GM12878 (cell line): Measurements from ENCODE around the gene GLRX5. TPM values are rescaled to one million over a fixed set of nuclear protein-coding genes. Genes with fewer than 3 reads are reported as not detected.

Experiments used
- MAX ChIP-seq: IDR thresholded peaks from 2 replicates; pipeline ENCODE4 v1.6.1; 2012; ENCODE audit warnings: low read depth, low read length, improper control_type of control experiment
- TCF3 ChIP-seq: IDR thresholded peaks from 2 replicates; pipeline ENCODE4 v1.6.1; 2012; ENCODE audit warnings: low read depth, mild to moderate bottlenecking, low read length, borderline replicate concordance; ENCODE audit not compliant: insufficient read depth
- ZNF622 ChIP-seq: fragments of 450-650 bp; IDR thresholded peaks from 2 replicates; pipeline ENCODE4 v1.6.1; 2017; ENCODE audit warnings: mild to moderate bottlenecking, inconsistent platforms
- polyA plus RNA-seq, 11 experiments: library from polyadenylated mRNA; depleted of rRNA in 4 of 11; unstranded in 6 of 11; stranded (reverse) in 5 of 11; fragments of >200 nt; fragmentation: Nextera tagmentation in 4 of 11; fragmentation: Illumina TruSeq in 1 of 11; extraction: Ambion mirVana in 4 of 11; extraction: Trizol in 1 of 11; gene quantifications; 1 replicate in 1 of 11; 2 replicates in 10 of 11; pipeline versions ENCODE4 v1.2.1 to v1.2.3, GENCODE V29; 2011 to 2016; ENCODE audit warnings: inconsistent platforms in 2 of 11, missing spikeins in 2 of 11, low read depth in 1 of 11
- total RNA-seq, 4 experiments: library from RNA; depleted of rRNA in 3 of 4; stranded (reverse); fragments of >200 nt in 3 of 4; fragmentation: Illumina TruSeq in 1 of 4; extraction: Trizol in 1 of 4; gene quantifications; 2 replicates each; pipeline versions ENCODE4 v1.2.1 to v1.2.3, GENCODE V29; 2013 to 2021
- TF ChIP-seq, protein P1 (sequence below): IDR thresholded peaks from 2 replicates; pipeline ENCODE4 v1.6.1; 2012; ENCODE audit warnings: improper control_type of control experiment, low read depth, low read length; ENCODE audit not compliant: insufficient replicate concordance
- TF ChIP-seq, protein P2 (sequence below): fragments of 450-650 bp; formaldehyde crosslinking; IDR thresholded peaks from 2 replicates; pipeline ENCODE4 v1.4.0; 2020; ENCODE audit warnings: mild to moderate bottlenecking, moderate library complexity
- TF ChIP-seq, protein P3 (sequence below): IDR thresholded peaks from 2 replicates; pipeline ENCODE4 v1.6.1; 2011; ENCODE audit warnings: borderline replicate concordance, low read depth, mild to moderate bottlenecking, moderate library complexity, mixed read lengths, low read length; ENCODE audit not compliant: insufficient read depth; ENCODE audit errors: extremely low read length

Gene GLRX5
- total and polyA plus RNA-seq, 10 of the 15 experiments (the other 5 are each of a cell fraction or from before 2014, with no cell fraction given) = 12.8 to 139 (median 55.4) TPM

- TF ChIP-seq MAX (no peak), ZNF622 (no peak), TCF3 (no peak)
- TF ChIP-seq, protein P1, sequence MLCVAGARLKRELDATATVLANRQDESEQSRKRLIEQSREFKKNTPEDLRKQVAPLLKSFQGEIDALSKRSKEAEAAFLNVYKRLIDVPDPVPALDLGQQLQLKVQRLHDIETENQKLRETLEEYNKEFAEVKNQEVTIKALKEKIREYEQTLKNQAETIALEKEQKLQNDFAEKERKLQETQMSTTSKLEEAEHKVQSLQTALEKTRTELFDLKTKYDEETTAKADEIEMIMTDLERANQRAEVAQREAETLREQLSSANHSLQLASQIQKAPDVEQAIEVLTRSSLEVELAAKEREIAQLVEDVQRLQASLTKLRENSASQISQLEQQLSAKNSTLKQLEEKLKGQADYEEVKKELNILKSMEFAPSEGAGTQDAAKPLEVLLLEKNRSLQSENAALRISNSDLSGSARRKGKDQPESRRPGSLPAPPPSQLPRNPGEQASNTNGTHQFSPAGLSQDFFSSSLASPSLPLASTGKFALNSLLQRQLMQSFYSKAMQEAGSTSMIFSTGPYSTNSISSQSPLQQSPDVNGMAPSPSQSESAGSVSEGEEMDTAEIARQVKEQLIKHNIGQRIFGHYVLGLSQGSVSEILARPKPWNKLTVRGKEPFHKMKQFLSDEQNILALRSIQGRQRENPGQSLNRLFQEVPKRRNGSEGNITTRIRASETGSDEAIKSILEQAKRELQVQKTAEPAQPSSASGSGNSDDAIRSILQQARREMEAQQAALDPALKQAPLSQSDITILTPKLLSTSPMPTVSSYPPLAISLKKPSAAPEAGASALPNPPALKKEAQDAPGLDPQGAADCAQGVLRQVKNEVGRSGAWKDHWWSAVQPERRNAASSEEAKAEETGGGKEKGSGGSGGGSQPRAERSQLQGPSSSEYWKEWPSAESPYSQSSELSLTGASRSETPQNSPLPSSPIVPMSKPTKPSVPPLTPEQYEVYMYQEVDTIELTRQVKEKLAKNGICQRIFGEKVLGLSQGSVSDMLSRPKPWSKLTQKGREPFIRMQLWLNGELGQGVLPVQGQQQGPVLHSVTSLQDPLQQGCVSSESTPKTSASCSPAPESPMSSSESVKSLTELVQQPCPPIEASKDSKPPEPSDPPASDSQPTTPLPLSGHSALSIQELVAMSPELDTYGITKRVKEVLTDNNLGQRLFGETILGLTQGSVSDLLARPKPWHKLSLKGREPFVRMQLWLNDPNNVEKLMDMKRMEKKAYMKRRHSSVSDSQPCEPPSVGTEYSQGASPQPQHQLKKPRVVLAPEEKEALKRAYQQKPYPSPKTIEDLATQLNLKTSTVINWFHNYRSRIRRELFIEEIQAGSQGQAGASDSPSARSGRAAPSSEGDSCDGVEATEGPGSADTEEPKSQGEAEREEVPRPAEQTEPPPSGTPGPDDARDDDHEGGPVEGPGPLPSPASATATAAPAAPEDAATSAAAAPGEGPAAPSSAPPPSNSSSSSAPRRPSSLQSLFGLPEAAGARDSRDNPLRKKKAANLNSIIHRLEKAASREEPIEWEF = no peak
- TF ChIP-seq, protein P2, sequence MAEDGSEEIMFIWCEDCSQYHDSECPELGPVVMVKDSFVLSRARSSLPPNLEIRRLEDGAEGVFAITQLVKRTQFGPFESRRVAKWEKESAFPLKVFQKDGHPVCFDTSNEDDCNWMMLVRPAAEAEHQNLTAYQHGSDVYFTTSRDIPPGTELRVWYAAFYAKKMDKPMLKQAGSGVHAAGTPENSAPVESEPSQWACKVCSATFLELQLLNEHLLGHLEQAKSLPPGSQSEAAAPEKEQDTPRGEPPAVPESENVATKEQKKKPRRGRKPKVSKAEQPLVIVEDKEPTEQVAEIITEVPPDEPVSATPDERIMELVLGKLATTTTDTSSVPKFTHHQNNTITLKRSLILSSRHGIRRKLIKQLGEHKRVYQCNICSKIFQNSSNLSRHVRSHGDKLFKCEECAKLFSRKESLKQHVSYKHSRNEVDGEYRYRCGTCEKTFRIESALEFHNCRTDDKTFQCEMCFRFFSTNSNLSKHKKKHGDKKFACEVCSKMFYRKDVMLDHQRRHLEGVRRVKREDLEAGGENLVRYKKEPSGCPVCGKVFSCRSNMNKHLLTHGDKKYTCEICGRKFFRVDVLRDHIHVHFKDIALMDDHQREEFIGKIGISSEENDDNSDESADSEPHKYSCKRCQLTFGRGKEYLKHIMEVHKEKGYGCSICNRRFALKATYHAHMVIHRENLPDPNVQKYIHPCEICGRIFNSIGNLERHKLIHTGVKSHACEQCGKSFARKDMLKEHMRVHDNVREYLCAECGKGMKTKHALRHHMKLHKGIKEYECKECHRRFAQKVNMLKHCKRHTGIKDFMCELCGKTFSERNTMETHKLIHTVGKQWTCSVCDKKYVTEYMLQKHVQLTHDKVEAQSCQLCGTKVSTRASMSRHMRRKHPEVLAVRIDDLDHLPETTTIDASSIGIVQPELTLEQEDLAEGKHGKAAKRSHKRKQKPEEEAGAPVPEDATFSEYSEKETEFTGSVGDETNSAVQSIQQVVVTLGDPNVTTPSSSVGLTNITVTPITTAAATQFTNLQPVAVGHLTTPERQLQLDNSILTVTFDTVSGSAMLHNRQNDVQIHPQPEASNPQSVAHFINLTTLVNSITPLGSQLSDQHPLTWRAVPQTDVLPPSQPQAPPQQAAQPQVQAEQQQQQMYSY (CRISPR knock-in tag) = no peak
- TF ChIP-seq, protein P3, sequence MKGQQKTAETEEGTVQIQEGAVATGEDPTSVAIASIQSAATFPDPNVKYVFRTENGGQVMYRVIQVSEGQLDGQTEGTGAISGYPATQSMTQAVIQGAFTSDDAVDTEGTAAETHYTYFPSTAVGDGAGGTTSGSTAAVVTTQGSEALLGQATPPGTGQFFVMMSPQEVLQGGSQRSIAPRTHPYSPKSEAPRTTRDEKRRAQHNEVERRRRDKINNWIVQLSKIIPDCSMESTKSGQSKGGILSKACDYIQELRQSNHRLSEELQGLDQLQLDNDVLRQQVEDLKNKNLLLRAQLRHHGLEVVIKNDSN = no peak
These were observed 9.9 kb upstream of the GLRX5 start (continued) for GRCh38 chr14:95524706-95525512.
